K562 (cell line): Measurements from ENCODE around the gene POU2AF2.

ENCODE experiments used
- FOSL1 ChIP-seq: fragments of 200-800 bp; sonication (Bioruptor generic); conservative IDR thresholded peaks from 2 replicates; pipeline ENCODE4 v1.6.1; 2016; ENCODE audit warnings: missing genetic modification characterization, missing compliant biosample characterization
- ILK ChIP-seq: fragments of 450-650 bp; IDR thresholded peaks from 2 replicates; pipeline ENCODE4 v1.6.1; 2016; ENCODE audit warnings: missing genetic modification characterization, low read depth, mild to moderate bottlenecking, missing compliant biosample characterization, moderate library complexity, borderline replicate concordance
- KDM1A ChIP-seq, 2 experiments: fragments of 450-650 bp; IDR thresholded peaks; 2 replicates each; pipeline ENCODE4 v1.6.1; 2016; ENCODE audit warnings: mild to moderate bottlenecking in 2 of 2
- PHF8 ChIP-seq: fragments of 200-600 bp; sonication (generic); IDR thresholded peaks from 2 replicates; pipeline ENCODE4 v1.6.1; 2012; ENCODE audit warnings: mixed run types, mild to moderate bottlenecking, inconsistent platforms, low read length, moderate library complexity, borderline replicate concordance
- SRSF3 ChIP-seq: fragments of 200-400 bp; formaldehyde crosslinking; IDR thresholded peaks from 2 replicates; pipeline ENCODE4 v1.6.1; 2016; ENCODE audit warnings: mild to moderate bottlenecking, low read length, moderate library complexity; ENCODE audit not compliant: insufficient read depth

GRCh38 chr11:111253630-111254029 is 8.1 kb downstream of the POU2AF2 start:
- no peak for TF ChIP-seq SRSF3
- no peak for TF ChIP-seq ILK (tag)
- TF ChIP-seq KDM1A (IDR thresholded peaks at IDR 0.05): no peak
- no peak for TF ChIP-seq FOSL1 (tag)
- TF ChIP-seq PHF8: no peak
